ENCODE measurements around the gene CYP2J2. TPM values are rescaled to one million over a fixed set of nuclear protein-coding genes. Genes with fewer than 3 reads are reported as not detected.
"Not testable (repeated sequence)": the region's sequence is repeated elsewhere in the genome, so short reads cannot be mapped to it uniquely, and the experiment has no call there.

Gene CYP2J2
- total RNA-seq, 1 donor from 2014 or later = 0.11 TPM

DNA sequence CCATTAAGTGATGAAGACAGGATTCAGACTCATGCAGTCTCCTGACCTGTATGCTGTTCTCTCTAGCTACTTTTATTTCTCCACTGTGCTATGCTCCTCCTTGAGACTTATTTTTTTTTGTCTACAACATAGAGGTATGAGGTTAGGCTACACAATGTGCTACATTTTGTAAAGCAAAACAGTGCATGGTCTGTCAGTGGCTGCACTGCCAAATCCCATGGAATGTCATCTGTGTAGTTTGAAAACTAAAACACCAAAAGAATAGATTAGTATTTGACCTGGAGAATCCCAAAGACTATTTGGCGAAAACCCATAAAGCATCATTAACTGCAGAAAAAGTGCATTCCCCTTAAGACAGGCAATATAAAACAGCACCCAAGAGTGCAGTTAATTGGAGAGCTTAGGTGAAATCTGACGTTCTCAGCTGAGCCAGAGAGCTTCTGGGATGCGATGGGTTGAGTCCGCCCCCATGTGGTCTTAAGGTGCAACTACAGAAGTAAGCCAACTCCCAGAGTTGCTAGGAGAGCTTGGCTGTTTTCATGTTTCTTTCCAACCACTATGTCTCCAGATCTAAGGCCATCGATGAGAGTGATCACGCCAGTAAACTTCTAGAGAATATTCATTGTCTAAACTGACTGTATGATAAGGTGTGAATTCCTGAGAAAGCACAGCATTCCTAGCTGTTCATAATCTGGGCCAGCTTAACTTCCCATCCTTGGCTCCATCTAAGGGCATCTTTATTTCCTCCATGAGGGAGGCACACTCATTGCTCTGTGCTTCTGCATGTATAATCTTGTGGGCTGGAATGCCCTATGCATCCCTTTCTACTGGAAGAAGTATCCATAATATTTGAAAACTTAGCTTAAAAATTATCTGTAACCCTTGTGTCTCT lies 20.7 kb upstream of the CYP2J2 start:
- no peaks in the 10 kb centered on the region for H3K36me3 Mint-ChIP-seq (ENCODE audit: low read depth)
- H3K4me3 Mint-ChIP-seq (ENCODE audit: low read depth) = no peak overlapping the region
- peak; percentile 28 for DNase-seq (ENCODE audit: low spot score)
- H3K4me1 Mint-ChIP-seq (ENCODE audit: low read depth) = no peaks in the 10 kb centered on the region
- H3K27me3 Mint-ChIP-seq (ENCODE audit: low read depth) = peaks cover 3% of the 10 kb centered on the region
- no peaks in the 10 kb centered on the region for H3K9me3 Mint-ChIP-seq
- intact Hi-C loops (cut with micrococcal nuclease) = loop anchor here (1.0 kb wide), 2 partner anchors 44 to 68 kb away; no protein-coding TSS in a partner anchor
- no peak overlapping the region for H3K27ac Mint-ChIP-seq

DNA sequence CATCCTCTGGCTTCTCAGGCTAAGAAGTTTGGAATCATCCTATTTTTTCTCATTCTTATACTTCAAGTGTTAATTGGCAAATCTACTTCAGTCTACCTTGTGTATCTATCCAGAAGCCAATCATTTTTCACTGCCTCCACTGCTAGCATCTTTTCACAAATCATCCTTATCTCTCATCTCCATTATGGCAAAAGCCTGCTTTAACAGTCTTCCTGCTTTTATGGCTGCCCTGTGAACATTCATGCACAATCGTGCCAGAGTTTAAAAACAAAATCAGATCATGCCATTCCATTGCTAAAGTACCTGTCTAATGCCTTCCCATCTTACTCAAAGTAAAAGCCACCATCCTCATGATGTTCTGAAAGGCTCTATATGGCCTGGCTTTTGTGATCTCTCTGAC lies 19.2 kb upstream of the CYP2J2 start:
- intact Hi-C loops (cut with micrococcal nuclease) = no loop called here
- peaks cover 5% of the 10 kb centered on the region for H3K27me3 Mint-ChIP-seq (ENCODE audit: low read depth)
- no peak for DNase-seq (ENCODE audit: low spot score)
- H3K27ac Mint-ChIP-seq = no peak overlapping the region
- H3K4me3 Mint-ChIP-seq (ENCODE audit: low read depth) = no peak overlapping the region
- no peaks in the 10 kb centered on the region for H3K36me3 Mint-ChIP-seq (ENCODE audit: low read depth)
- H3K9me3 Mint-ChIP-seq = no peaks in the 10 kb centered on the region
- H3K4me1 Mint-ChIP-seq (ENCODE audit: low read depth) = no peaks in the 10 kb centered on the region

DNA sequence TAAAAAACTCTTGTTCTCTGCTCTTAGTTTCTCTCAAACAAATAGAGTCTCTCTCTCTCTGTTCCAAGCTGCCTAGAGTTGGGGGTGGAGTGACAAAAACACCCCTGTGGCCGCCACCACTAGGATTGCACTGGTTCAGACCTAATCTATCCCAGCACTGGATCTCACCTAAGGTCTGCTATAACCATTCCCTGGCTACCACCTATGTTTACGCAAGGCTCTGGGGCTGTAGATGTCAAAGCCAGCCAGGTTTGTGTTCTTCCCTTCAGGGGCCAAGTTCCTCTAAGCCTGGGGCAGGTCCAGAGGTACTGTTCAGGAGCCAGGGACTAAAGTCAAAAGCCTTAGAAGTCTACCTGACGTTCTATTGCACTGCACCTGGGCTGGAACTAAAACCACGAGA lies 12.8 kb upstream of the CYP2J2 start:
- intact Hi-C loops (cut with micrococcal nuclease) = no loop called here
- H3K9me3 Mint-ChIP-seq = no peaks in the 10 kb centered on the region
- H3K27ac Mint-ChIP-seq = no peak overlapping the region
- H3K27me3 Mint-ChIP-seq (ENCODE audit: low read depth) = peaks cover 10% of the 10 kb centered on the region
- no peaks in the 10 kb centered on the region for H3K4me1 Mint-ChIP-seq (ENCODE audit: low read depth)
- no peaks in the 10 kb centered on the region for H3K36me3 Mint-ChIP-seq (ENCODE audit: low read depth)
- H3K4me3 Mint-ChIP-seq (ENCODE audit: low read depth) = no peak overlapping the region
- DNase-seq (ENCODE audit: low spot score) = no peak

DNA sequence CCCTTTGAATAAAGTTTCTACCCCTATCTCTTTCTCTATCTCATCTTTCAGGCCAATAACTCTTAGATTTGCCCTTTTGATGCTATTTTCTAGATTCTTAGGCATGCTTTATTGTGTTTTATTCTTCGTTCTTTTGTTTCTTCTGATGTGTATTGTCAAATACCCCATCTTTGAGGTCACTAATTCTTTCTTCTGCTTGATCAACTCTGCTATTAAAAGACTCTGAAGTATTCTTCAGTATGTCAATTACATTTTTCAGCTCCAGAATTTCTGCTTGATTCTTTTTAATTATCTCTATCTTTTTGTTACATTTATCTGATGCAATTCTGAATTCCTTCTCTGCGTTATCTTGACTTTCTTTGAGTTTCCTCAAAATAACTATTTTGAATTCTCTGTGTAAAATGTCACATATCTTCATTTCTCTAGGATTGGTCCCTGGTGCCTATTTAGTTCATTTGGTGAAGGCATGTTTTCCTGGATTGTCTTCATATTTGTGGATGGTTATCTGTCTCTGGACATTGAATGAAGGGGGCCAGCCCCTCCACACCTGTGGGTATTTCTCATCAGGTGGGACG lies 11.2 kb upstream of the CYP2J2 start:
- no peak for DNase-seq (ENCODE audit: low spot score)
- no peaks in the 10 kb centered on the region for H3K4me1 Mint-ChIP-seq (ENCODE audit: low read depth)
- H3K9me3 Mint-ChIP-seq = no peaks in the 10 kb centered on the region
- intact Hi-C loops (cut with micrococcal nuclease) = no loop called here
- H3K27me3 Mint-ChIP-seq (ENCODE audit: low read depth) = peaks cover 23% of the 10 kb centered on the region
- H3K36me3 Mint-ChIP-seq (ENCODE audit: low read depth) = no peaks in the 10 kb centered on the region
- H3K27ac Mint-ChIP-seq = no peak overlapping the region
- H3K4me3 Mint-ChIP-seq (ENCODE audit: low read depth) = no peak overlapping the region

DNA sequence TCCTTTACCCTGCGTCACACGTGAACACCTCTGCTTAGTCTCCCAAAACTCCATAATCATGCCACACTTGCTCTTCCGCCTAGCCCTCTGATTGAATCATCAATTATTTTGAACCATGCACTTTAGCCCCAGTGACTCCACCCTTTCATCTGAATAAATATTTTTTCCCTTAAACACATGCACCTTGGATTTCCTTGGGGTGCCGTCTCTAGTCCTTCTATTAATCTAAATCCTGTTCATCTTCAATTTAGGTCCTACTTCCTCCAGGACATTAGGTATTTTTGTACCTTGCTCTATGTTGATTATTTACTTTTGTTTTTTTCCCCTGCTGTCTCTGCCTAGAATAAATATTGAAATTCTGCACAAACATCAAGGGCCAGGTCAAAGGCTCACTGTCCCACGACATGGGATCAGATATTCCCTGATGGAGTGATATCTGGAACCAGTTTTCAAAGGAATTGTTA lies 9.8 kb upstream of the CYP2J2 start:
- intact Hi-C loops (cut with micrococcal nuclease) = no loop called here
- no peak for DNase-seq (ENCODE audit: low spot score)
- H3K27ac Mint-ChIP-seq = no peak overlapping the region
- H3K9me3 Mint-ChIP-seq = no peaks in the 10 kb centered on the region
- no peak overlapping the region for H3K4me3 Mint-ChIP-seq (ENCODE audit: low read depth)
- H3K36me3 Mint-ChIP-seq (ENCODE audit: low read depth) = no peaks in the 10 kb centered on the region
- H3K27me3 Mint-ChIP-seq (ENCODE audit: low read depth) = peaks cover 20% of the 10 kb centered on the region
- H3K4me1 Mint-ChIP-seq (ENCODE audit: low read depth) = no peaks in the 10 kb centered on the region

DNA sequence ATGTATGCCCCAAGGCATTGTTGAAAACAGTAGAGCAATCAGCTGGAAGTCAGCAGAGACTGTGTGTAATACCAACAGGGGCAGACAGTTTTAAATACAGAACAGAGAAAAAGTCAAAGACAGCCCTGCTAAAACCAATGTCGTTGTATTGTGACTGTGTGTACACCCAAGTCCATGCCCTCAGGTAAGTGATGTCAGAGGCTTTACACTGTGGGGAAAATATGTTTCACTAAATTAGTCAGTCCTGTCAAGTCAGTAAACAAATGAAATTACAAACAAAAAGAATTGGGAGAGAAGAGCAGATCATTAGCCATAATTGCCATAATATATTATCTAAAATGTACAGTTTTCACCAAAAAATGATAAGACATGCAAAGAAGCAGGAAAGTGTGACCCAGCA lies 2.4 kb upstream of the CYP2J2 start:
- H3K9me3 Mint-ChIP-seq = peaks cover 17% of the 10 kb centered on the region
- H3K4me3 Mint-ChIP-seq (ENCODE audit: low read depth) = no peak overlapping the region
- intact Hi-C loops (cut with micrococcal nuclease) = no loop called here
- peaks cover 11% of the 10 kb centered on the region for H3K4me1 Mint-ChIP-seq (ENCODE audit: low read depth)
- no peak for DNase-seq (ENCODE audit: low spot score)
- H3K27me3 Mint-ChIP-seq (ENCODE audit: low read depth) = peaks cover 49% of the 10 kb centered on the region
- no peaks in the 10 kb centered on the region for H3K36me3 Mint-ChIP-seq (ENCODE audit: low read depth)
- H3K27ac Mint-ChIP-seq = no peak overlapping the region

DNA sequence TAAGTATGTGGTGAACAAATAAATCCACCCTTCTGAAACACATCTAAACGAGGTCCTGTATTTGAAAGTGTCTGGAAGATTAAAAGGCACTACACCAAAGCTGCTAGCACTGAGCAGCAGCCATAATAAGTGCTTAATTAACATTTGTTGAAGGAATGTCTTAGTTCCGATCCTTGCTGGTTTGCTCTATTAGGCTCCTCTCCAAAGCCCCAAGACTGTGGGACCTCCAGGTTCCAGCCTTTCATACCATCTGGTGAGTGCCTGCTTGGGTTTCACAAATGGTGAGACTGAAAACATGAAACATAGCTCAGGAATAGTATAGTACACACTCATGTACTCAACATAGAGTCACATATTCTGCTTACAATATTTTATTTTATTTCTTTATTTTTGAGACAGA lies 640 bp upstream of the CYP2J2 start:
- Mint-ChIP-seq H3K4me3 (ENCODE audit: low read depth) (peak overlapping the region; percentile 71), H3K4me1 (ENCODE audit: low read depth) (peaks cover 11% of the 10 kb centered on the region), H3K27ac (no peak overlapping the region), H3K36me3 (ENCODE audit: low read depth) (no peaks in the 10 kb centered on the region), H3K9me3 (peaks cover 24% of the 10 kb centered on the region), H3K27me3 (ENCODE audit: low read depth) (peaks cover 39% of the 10 kb centered on the region)
- no peak for DNase-seq (ENCODE audit: low spot score)
- intact Hi-C loops (cut with micrococcal nuclease) = no loop called here

DNA sequence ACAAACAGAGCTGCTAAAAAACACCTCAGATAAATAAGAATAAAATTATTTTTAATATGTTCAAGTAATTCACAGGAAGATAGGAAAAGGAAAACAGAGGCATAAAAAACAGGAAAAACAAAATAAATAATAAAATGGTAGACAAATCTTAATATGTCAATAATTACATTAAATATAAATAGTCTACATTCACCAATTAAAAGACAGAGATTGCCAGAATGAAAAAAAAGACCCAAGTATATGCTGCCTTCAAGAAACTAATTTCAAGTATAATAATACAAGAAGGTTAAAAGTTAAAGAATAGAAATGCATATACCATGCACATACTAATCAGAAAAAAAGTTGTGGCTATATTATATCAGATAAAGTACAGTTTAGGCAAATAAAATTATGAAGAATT lies 1.9 kb downstream of the CYP2J2 start:
- peaks cover 24% of the 10 kb centered on the region for H3K9me3 Mint-ChIP-seq
- no peak for DNase-seq (ENCODE audit: low spot score)
- H3K4me1 Mint-ChIP-seq (ENCODE audit: low read depth) = peaks cover 11% of the 10 kb centered on the region
- intact Hi-C loops (cut with micrococcal nuclease) = no loop called here
- H3K27me3 Mint-ChIP-seq (ENCODE audit: low read depth) = peaks cover 35% of the 10 kb centered on the region
- no peaks in the 10 kb centered on the region for H3K36me3 Mint-ChIP-seq (ENCODE audit: low read depth)
- no peak overlapping the region for H3K27ac Mint-ChIP-seq
- no peak overlapping the region for H3K4me3 Mint-ChIP-seq (ENCODE audit: low read depth)

DNA sequence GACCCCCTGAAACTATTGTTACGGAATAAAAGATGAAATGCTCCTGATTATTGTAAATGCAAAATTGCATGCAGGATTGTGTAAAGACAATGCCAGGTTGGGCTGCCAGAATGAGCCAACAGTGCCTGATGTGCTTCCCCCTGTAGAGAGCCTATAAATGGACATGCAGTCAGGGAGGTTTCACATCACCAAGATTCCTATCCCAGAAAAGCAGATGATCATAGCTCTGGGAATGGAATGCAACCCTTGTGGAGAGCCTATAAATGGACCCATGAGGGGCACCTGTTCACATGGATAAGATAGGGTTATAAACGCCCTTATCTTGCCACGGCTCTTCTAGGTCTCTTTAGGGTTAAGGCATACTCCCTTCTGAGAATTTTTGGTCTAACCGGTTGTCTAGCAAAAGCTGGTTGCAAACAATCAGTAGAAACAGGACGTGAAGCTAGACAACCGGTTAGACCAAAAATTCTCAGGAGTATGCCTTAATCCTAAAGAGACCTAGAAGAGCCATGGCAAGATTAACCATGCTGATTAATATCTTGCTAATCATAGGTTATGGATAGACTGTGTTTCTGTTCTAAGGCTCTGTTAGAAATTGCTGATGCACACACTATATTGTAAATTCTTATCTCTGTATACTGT lies 5.2 kb downstream of the CYP2J2 start:
- H3K9me3 Mint-ChIP-seq = peaks cover 24% of the 10 kb centered on the region
- H3K27ac Mint-ChIP-seq; H3K4me3 Mint-ChIP-seq (ENCODE audit: low read depth); DNase-seq (ENCODE audit: low spot score); H3K36me3 Mint-ChIP-seq (ENCODE audit: low read depth); intact Hi-C loops (cut with micrococcal nuclease); H3K4me1 Mint-ChIP-seq (ENCODE audit: low read depth): not testable (repeated sequence)
- H3K27me3 Mint-ChIP-seq (ENCODE audit: low read depth) = peaks cover 17% of the 10 kb centered on the region

DNA sequence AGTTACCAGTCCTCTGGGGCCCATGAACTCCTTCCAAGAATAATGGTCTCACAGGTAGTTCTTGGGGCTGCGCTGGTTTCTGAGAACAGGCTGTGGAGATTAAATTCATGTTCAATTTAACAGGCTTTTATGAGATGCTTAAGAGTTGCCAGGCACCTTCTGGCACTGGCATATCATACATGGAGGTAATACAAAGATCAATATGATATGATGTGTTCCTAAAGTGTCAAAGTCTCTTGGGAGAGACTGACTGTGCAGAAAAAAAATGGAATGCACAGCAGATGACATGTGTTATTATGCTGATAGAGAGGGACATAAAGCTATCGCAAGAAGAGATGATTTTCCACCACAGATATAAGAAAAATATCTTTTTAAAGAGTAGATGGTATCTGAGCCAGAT lies 6.8 kb downstream of the CYP2J2 start:
- intact Hi-C loops (cut with micrococcal nuclease) = no loop called here
- Mint-ChIP-seq H3K27me3 (ENCODE audit: low read depth) (peaks cover 15% of the 10 kb centered on the region), H3K27ac (no peak overlapping the region), H3K9me3 (peaks cover 12% of the 10 kb centered on the region), H3K4me3 (ENCODE audit: low read depth) (no peak overlapping the region), H3K4me1 (ENCODE audit: low read depth) (no peaks in the 10 kb centered on the region), H3K36me3 (ENCODE audit: low read depth) (no peaks in the 10 kb centered on the region)
- no peak for DNase-seq (ENCODE audit: low spot score)

DNA sequence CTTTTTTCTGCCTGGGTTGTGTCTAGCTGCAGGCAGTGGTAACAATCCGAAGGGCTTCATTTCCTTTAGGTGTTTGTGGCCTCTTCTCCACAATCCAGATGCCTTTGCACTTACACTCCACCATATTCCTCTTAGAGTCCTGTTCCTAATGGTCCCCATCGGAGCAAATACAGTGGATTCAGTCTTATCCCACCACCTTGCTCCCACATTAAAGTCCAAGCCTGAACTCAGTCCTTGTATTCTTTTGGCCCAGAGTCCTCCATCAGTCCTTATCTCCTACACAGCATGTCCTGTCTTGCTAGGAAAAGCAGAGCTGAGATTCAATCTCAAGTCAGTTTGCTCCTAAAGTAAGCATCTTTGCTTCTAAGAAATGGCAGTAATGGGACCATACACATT lies 8.8 kb downstream of the CYP2J2 start:
- H3K27ac Mint-ChIP-seq = no peak overlapping the region
- H3K4me3 Mint-ChIP-seq (ENCODE audit: low read depth) = no peak overlapping the region
- H3K36me3 Mint-ChIP-seq (ENCODE audit: low read depth) = no peaks in the 10 kb centered on the region
- no peak for DNase-seq (ENCODE audit: low spot score)
- no peaks in the 10 kb centered on the region for H3K4me1 Mint-ChIP-seq (ENCODE audit: low read depth)
- H3K27me3 Mint-ChIP-seq (ENCODE audit: low read depth) = peaks cover 13% of the 10 kb centered on the region
- H3K9me3 Mint-ChIP-seq = no peaks in the 10 kb centered on the region
- intact Hi-C loops (cut with micrococcal nuclease) = no loop called here

DNA sequence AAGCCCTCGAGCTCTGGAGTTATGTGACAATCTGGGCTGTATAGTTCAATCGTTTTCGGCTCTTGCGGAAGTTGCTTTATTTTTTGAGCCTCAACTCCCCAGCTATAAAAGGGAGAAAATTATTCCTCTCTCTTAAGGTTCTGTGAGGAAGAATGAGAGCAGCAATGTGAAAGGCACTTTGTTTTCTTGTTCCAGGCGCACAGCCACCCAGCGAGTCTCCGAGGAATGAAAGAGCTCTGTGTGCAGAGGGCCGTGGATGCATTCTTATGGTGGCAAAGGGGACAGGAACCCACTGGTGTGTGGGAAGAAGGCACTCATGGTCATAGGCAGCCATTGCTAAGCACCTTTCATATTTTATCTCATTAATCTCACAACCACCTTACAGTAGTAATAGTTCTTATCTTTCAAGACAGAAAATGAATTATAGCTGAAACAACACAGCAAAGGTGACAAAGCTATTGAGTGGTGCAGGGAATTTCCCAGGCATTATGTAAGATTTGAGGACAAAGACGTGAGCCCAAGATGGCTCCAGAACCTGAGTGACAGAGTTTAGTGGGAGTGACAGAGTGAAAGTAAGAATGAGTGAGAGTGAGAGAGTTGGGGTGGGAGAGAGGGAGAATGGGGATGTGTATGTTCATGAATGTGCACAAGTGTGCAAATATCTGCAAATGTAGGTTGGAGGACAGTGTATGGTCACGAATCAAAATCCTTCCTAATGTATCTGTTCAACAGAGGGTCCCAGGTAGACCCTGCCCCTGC lies 9.4 kb downstream of the CYP2J2 start:
- H3K27ac Mint-ChIP-seq = no peak overlapping the region
- no peaks in the 10 kb centered on the region for H3K9me3 Mint-ChIP-seq
- intact Hi-C loops (cut with micrococcal nuclease) = no loop called here
- no peak overlapping the region for H3K4me3 Mint-ChIP-seq (ENCODE audit: low read depth)
- no peak for DNase-seq (ENCODE audit: low spot score)
- no peaks in the 10 kb centered on the region for H3K4me1 Mint-ChIP-seq (ENCODE audit: low read depth)
- H3K36me3 Mint-ChIP-seq (ENCODE audit: low read depth) = no peaks in the 10 kb centered on the region
- H3K27me3 Mint-ChIP-seq (ENCODE audit: low read depth) = peaks cover 11% of the 10 kb centered on the region

Data from activated T-helper 2 cell treated with anti-CD3 and anti-CD28 coated beads, Interferon-gamma antibody, Interleukin-2, Interleukin-4, amounts not matched to agents 10 μg/mL and 5 μg/mL and 100 μg/mL, durations not matched to agents 14 hours and 24 hours and 36 hours (primary cell).